Measurements from ENCODE around the gene NACC1.
A peak's percentile ranks its signal among the peaks of the same experiment; 100 is the strongest.

Gene NACC1

DNA sequence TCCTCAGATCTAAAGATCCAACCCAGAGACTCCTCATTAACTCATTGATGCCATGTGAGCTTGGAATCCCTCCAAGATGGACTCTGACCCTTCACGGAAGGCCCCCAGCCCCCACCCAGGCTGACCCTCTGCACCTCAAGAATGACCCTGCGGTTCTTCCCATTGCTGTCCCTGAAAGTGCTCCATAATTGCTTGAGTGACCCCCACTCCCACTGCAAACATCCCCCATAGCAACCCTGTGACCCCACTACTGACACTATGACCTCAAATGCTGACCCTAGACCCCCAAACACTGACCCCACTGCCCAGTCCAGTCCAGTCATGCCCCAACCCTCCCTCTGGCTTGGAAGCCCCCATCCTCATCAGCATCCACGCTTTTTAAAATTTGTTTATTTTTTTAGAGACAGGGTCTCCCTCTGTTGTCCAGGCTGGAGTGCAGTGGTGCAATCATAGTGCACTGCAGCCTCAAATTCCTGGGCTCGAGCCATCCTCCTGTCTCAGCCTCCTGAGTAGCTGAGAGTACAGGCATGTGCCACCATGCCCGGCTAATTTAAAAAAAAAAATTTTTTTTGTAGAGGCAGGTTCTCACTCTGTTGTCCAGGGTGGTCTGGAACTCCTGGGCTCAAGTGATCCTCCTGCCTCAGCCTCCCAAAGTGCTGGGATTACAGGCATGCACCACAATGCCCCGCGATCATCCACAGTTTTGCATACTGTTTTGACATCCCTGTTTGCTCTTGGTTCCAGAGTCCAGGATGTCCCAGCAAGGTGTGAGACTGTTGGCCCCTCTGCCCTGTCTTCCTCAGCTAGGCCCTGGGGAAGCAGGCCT lies 16.3 kb upstream of the NACC1 start:
- H3K4me3 ChIP-seq (ENCODE audit: low read length): no peak overlapping the region
- no peak for TF ChIP-seq CTCF (conservative IDR thresholded peaks at IDR 0.05; ENCODE audit: low read depth, low read length)
- no peak for DNase-seq (ENCODE audit: low read depth)

GRCh38 chr19:13102416-13102665 lies 15.7 kb upstream of the NACC1 start:
- no peak for DNase-seq (ENCODE audit: low read depth)
- H3K4me3 ChIP-seq (ENCODE audit: low read length): peak overlapping the region; percentile 6
- TF ChIP-seq CTCF (conservative IDR thresholded peaks at IDR 0.05; ENCODE audit: low read depth, low read length): no peak

DNA sequence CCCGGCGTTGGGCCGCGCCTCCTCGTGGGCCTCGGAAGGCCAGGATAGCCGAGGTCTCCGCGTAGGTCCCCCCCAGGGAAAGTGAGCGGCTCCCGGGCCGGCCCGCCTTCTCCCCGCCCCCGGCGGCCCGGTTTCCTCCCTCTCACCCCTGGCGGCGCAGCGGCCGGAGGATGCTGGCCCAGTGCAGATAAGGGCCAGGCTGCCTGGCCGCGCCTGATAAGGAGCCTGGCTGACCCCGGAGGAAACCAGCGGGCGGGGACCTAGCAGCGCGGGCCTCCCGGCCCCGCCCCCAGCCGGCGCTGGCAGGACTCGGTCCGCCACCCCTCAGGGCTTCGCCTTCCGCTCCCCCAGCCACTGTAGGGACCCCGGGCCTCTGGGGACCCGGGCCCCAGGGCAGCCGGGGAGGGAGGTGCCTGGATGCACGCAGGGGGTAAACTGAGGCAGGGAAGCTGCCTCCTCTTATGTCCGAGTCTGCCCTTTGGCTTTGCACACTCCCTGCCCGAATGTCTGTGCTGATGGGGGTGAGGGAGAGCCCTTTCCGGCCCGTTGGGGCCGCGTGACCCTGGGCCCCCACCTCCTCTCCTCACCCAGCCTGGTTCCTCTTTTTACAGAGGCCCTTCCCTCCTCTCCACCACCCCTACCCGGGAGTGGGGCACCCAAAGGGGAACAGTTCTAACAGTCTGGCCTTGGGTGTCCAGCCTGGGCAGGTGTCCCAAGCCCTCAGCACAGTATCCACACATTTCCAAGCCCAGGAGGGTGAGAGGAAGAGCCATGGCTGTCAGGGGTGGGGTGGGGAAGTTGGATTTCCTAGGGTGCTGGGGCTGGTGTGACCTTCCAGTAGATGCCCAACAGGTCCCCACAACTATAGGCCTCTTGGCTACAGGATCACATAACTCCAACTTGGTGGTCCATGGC lies 15.1 kb upstream of the NACC1 start, which contains the start of gene LYL1:
Gene LYL1, minus strand, starts transcription at position 193 of the 915 bp plus-strand sequence. CDS start 1,687 bp downstream, outside the sequence.
- TF ChIP-seq CTCF (conservative IDR thresholded peaks at IDR 0.05; ENCODE audit: low read depth, low read length): no peak
- H3K4me3 ChIP-seq (ENCODE audit: low read length): peak within 1 kb of the TSS; percentile 6
- DNase-seq (ENCODE audit: low read depth): no peak

- no peak for DNase-seq (ENCODE audit: low read depth)
- no peak for TF ChIP-seq CTCF (conservative IDR thresholded peaks at IDR 0.05; ENCODE audit: low read depth, low read length)
- no peak overlapping the region for H3K4me3 ChIP-seq (ENCODE audit: low read length)
These were observed 14.3 kb upstream of the NACC1 start for GRCh38 chr19:13103581-13104359.

DNA sequence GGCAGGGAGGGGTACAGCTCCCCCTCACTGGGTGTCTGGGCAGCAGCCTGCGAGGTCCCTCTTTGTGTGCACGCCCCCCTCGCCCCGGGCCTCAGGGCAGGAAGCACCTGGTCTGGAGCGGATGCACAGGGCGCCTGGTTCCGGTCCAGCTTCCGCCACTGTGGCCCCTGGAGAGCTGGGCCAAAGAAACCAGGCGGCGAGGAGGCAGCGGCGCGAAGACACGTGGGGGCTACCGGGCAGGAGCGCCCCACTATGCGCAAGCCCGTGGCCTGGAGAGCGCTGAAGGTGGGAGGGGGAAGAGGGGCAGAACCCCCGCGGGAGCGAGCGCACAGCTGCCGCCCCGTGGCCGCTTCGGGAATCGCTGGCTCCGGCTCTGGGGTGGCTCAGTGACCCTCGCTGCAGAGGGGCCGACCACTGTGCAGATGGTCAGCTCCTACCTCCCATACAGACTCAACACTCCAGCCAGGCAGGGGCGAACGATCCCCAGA lies 13.7 kb upstream of the NACC1 start:
- TF ChIP-seq CTCF (conservative IDR thresholded peaks at IDR 0.05; ENCODE audit: low read depth, low read length): peak; percentile 79
- no peak for DNase-seq (ENCODE audit: low read depth)
- no peak overlapping the region for H3K4me3 ChIP-seq (ENCODE audit: low read length)

GRCh38 chr19:13104848-13105711 lies 13.0 kb upstream of the NACC1 start:
- no peak for DNase-seq (ENCODE audit: low read depth)
- H3K4me3 ChIP-seq (ENCODE audit: low read length): no peak overlapping the region

More at GRCh38 chr19:13104848-13105711, 13.0 kb upstream of the NACC1 start:
- no peak for TF ChIP-seq CTCF (conservative IDR thresholded peaks at IDR 0.05; ENCODE audit: low read depth, low read length)
